Endothelial cell (in vitro differentiated cells): ENCODE measurements around the gene SNAP23. TPM values are rescaled to one million over a fixed set of nuclear protein-coding genes. Genes with fewer than 3 reads are reported as not detected.

ENCODE experiments used
- DNase-seq: peaks from one replicate; pipeline ENCODE4 v3.0.0; 2021; ENCODE audit warnings: low spot score
- H3K27ac Mint-ChIP-seq: one replicate; pipeline ENCODE4 v1.8.0; 2021; ENCODE audit warnings: mixed read lengths, inconsistent platforms; ENCODE audit not compliant: unreplicated experiment
- H3K27me3 Mint-ChIP-seq: one replicate; pipeline ENCODE4 v1.8.0; 2021; ENCODE audit warnings: mild to moderate bottlenecking, moderate library complexity, mixed read lengths, inconsistent platforms; ENCODE audit not compliant: unreplicated experiment
- H3K36me3 Mint-ChIP-seq: one replicate; pipeline ENCODE4 v1.8.0; 2021; ENCODE audit warnings: mild to moderate bottlenecking, low read depth, mixed read lengths, inconsistent platforms; ENCODE audit not compliant: unreplicated experiment
- H3K4me1 Mint-ChIP-seq: one replicate; pipeline ENCODE4 v1.8.0; 2021; ENCODE audit warnings: mild to moderate bottlenecking, mixed read lengths, inconsistent platforms; ENCODE audit not compliant: unreplicated experiment
- H3K4me3 Mint-ChIP-seq: one replicate; pipeline ENCODE4 v1.8.0; 2021; ENCODE audit warnings: mild to moderate bottlenecking, mixed read lengths, inconsistent platforms; ENCODE audit not compliant: unreplicated experiment
- H3K9me3 Mint-ChIP-seq: one replicate; pipeline ENCODE4 v1.8.0; 2021; ENCODE audit warnings: mixed read lengths, inconsistent platforms; ENCODE audit not compliant: unreplicated experiment
- total RNA-seq: library from RNA; stranded (reverse); fragmentation: NEBNext Ultra II Directional; extraction: Animal tissue kit (Norgen Biotek cat#: 25700); gene quantifications from one replicate; pipeline ENCODE4 v1.2.1, GENCODE V29; 2021; ENCODE audit not compliant: unreplicated experiment
- TF ChIP-seq, protein P1 (sequence below): fragments of 200-600 bp; sonication (generic); IDR thresholded peaks from one replicate; pipeline ENCODE4 v1.5.0; 2021; ENCODE audit warnings: antibody characterized with exemption; ENCODE audit not compliant: unreplicated experiment

Gene SNAP23
- total RNA-seq, 1 donor from 2014 or later, result 121 TPM

DNA sequence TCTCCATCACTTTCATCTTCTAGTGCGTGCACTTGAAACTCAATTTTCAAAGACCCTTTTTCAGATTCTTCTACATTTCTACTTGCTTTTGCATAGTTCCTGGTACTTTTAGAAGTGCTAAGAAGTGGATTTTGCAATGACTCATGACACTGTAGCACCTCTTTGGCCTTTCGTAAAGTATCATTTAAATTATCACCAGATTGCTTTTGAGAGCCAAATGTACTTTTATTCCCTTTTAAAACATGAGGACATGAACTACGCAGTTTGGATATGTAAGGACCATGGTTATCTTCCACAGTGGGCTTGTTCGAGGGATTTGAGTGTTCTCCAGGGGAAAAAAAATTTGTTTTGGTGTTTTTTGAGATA is 45.0 kb upstream of the SNAP23 start:
- Mint-ChIP-seq H3K4me1 (no peaks in the 10 kb centered on the region), H3K27me3 (no peaks in the 10 kb centered on the region), H3K4me3 (no peak overlapping the region), H3K27ac (no peak overlapping the region), H3K36me3 (peaks cover 25% of the 10 kb centered on the region), H3K9me3 (no peaks in the 10 kb centered on the region)
- DNase-seq, result no peak
- TF ChIP-seq, protein P1, sequence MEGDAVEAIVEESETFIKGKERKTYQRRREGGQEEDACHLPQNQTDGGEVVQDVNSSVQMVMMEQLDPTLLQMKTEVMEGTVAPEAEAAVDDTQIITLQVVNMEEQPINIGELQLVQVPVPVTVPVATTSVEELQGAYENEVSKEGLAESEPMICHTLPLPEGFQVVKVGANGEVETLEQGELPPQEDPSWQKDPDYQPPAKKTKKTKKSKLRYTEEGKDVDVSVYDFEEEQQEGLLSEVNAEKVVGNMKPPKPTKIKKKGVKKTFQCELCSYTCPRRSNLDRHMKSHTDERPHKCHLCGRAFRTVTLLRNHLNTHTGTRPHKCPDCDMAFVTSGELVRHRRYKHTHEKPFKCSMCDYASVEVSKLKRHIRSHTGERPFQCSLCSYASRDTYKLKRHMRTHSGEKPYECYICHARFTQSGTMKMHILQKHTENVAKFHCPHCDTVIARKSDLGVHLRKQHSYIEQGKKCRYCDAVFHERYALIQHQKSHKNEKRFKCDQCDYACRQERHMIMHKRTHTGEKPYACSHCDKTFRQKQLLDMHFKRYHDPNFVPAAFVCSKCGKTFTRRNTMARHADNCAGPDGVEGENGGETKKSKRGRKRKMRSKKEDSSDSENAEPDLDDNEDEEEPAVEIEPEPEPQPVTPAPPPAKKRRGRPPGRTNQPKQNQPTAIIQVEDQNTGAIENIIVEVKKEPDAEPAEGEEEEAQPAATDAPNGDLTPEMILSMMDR, result no peak

DNA sequence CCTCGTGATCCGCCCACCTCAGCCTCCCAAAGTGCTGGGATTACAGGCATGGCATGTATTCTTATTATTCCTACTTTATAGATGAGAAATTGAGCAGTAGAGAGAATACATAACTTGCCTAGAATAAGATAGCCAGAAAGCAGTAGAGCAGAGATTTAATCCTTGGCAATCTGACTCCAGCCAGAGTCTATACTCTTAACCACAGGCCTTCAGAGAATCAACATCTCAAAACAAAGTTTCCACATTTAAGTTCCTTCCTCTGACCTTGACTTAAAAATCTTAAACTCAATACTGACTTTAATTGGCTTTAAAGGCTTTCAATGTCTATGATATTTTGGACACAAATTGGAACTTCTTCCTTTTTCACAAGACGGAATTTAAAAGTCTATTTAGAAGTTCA is 41.6 kb upstream of the SNAP23 start:
- no peak overlapping the region for H3K4me3 Mint-ChIP-seq
- H3K36me3 Mint-ChIP-seq, result peaks cover 21% of the 10 kb centered on the region
- peaks cover 10% of the 10 kb centered on the region for H3K4me1 Mint-ChIP-seq
- no peaks in the 10 kb centered on the region for H3K27me3 Mint-ChIP-seq
- TF ChIP-seq, protein P1, result no peak
- no peaks in the 10 kb centered on the region for H3K9me3 Mint-ChIP-seq
- no peak for DNase-seq
- H3K27ac Mint-ChIP-seq, result no peak overlapping the region

DNA sequence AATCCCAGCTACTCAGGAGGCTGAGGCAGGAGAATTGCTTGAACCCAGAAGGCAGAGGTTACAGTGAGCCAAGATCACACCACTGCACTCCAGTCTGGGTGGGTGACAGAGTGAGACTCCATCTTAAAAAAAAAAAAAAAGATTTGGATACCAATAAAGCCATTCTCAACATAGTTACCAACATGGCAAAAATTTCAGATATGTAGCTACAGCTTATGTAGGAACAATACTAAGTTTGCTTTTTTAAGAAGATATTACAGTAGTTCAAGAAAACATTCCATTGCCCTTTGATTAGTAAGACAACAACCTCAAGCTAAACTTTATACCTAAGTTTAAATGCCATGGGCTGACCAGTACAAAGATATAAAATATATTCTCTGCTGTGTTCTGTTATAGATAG is 38.9 kb upstream of the SNAP23 start:
- DNase-seq, result no peak
- Mint-ChIP-seq H3K27me3 (no peaks in the 10 kb centered on the region), H3K4me1 (peaks cover 14% of the 10 kb centered on the region), H3K4me3 (no peak overlapping the region), H3K9me3 (no peaks in the 10 kb centered on the region), H3K36me3 (peaks cover 4% of the 10 kb centered on the region), H3K27ac (no peak overlapping the region)
- TF ChIP-seq, protein P1, result no peak

DNA sequence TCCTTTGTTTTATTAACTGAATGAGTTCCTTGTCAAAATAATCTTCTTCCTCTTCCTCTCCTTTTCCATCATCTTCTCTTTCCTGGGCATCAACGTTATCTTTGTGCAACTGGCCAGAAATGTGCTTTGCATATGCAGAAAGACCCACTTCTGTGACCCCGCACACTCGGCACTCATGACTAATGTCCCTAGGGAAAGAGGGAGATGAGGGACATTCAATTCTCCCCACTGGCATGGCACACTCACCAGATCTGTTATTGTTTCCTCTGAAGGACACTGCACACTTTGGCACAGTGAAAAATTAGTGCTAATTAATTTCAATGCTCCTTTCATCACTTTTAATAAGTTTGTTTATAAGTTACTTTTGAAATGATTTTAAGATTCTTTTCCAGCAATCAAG is 38.5 kb upstream of the SNAP23 start:
- H3K27me3 Mint-ChIP-seq, result no peaks in the 10 kb centered on the region
- peaks cover 17% of the 10 kb centered on the region for H3K4me1 Mint-ChIP-seq
- no peaks in the 10 kb centered on the region for H3K36me3 Mint-ChIP-seq
- H3K4me3 Mint-ChIP-seq, result no peak overlapping the region
- DNase-seq, result no peak
- TF ChIP-seq, protein P1, result no peak
- peak overlapping the region; percentile 28 for H3K27ac Mint-ChIP-seq
- no peaks in the 10 kb centered on the region for H3K9me3 Mint-ChIP-seq

DNA sequence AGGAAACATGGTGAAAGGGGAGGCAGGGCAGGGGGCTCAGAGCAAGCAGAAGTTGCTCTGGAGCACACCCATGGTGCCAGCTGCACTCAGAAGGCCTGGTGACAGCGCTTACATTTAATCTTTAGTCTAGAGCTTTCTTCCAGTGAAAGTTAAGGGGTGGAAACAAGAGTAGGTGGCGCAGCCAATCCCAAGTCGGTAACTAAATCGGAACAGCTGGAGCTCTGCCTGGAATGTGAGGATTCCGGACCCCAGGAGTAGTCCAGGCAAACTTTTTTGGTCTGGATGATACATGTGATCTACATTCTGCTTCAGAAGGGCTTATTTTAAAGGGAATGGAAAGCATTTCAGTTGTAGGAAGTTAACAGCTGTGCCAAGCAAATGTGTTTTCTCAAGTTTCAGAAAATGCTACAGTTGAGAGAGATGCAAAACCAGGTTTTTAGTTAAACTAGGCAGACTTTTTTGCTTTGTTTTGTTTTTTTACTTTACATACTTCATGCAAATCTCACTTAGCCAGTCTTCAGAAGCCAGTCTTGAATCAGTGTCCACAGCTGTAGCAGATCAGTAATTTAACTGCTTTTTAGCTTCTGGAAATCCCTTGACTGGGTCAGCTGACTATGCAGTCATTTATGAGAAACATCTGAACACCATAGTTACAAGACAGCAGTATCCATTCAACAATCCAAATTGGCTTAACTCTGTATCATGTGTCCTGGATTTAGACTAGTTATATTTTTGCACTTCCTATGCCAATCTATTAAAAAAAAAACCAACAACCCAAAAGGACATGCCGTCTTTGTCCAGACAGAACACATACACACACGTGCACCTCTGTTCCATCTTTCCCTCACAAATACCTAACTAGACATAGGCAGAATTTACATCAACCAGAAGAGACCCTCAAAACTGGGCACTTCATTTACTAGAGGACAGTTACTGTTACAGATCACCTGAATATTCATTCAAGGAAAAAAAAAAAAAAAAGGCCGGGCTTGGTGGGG is 37.7 kb upstream of the SNAP23 start:
- TF ChIP-seq, protein P1, result no peak
- Mint-ChIP-seq H3K4me1 (peaks cover 17% of the 10 kb centered on the region), H3K36me3 (no peaks in the 10 kb centered on the region), H3K27me3 (no peaks in the 10 kb centered on the region), H3K9me3 (no peaks in the 10 kb centered on the region), H3K4me3 (no peak overlapping the region), H3K27ac (peak overlapping the region; percentile 25)
- peak; percentile 26 for DNase-seq
